K562 (cell line): ENCODE results near the gene SPI1. TPM values are rescaled to one million over a fixed set of nuclear protein-coding genes. Genes with fewer than 3 reads are reported as not detected.
A peak's percentile ranks its signal among the peaks of the same experiment; 100 is the strongest.

Experiments used
- AFF1 ChIP-seq, 2 experiments: fragments of 450-650 bp; IDR thresholded peaks; 2 replicates each; pipeline ENCODE4 v1.6.1; 2018; ENCODE audit warnings: mild to moderate bottlenecking in 2 of 2, low read depth in 1 of 2; ENCODE audit not compliant: partially characterized antibody in 2 of 2
- ARHGAP35 ChIP-seq: fragments of 450-650 bp; IDR thresholded peaks from 2 replicates; pipeline ENCODE4 v1.6.1; 2018; ENCODE audit not compliant: partially characterized antibody
- ATF2 ChIP-seq: sonication (generic); formaldehyde crosslinking; IDR thresholded peaks from 2 replicates; pipeline ENCODE4 v1.8.1; 2022; ENCODE audit warnings: missing genetic modification reagents
- BRD4 ChIP-seq: fragments of 200-600 bp; sonication (generic); IDR thresholded peaks from 2 replicates; pipeline ENCODE4 v1.6.1; 2017; ENCODE audit warnings: inconsistent platforms
- CBX1 ChIP-seq: sonication (generic); IDR thresholded peaks from 2 replicates; pipeline ENCODE4 v1.6.1; 2016; ENCODE audit warnings: antibody characterized with exemption, low read depth, mild to moderate bottlenecking
- CREM ChIP-seq: IDR thresholded peaks from 2 replicates; pipeline ENCODE4 v1.6.1; 2014; ENCODE audit warnings: antibody characterized with exemption, low read depth
- DACH1 ChIP-seq: fragments of 450-650 bp; IDR thresholded peaks from 2 replicates; pipeline ENCODE4 v1.6.1; 2018; ENCODE audit not compliant: partially characterized antibody
- EP400 ChIP-seq: fragments of 450-650 bp; IDR thresholded peaks from 2 replicates; pipeline ENCODE4 v1.6.1; 2017; ENCODE audit warnings: antibody characterized with exemption, mild to moderate bottlenecking, moderate library complexity
- GTF2E2 ChIP-seq: fragments of 200-800 bp; sonication (Bioruptor generic); IDR thresholded peaks from 2 replicates; pipeline ENCODE4 v1.6.1; 2016; ENCODE audit warnings: missing genetic modification characterization, missing compliant biosample characterization
- KDM4B ChIP-seq, 2 experiments: fragments of 450-650 bp in 1 of 2; sonication (generic) in 1 of 2; IDR thresholded peaks; 2 replicates each; pipeline ENCODE4 v1.6.1; 2016 to 2017; ENCODE audit warnings: borderline replicate concordance in 2 of 2, antibody characterized with exemption in 1 of 2, low read depth in 1 of 2, mild to moderate bottlenecking in 1 of 2
- PTBP1 ChIP-seq: fragments of 200-400 bp; formaldehyde crosslinking; IDR thresholded peaks from 2 replicates; pipeline ENCODE4 v1.6.1; 2017; ENCODE audit warnings: low read depth, low read length
- RCOR1 ChIP-seq, 2 experiments: IDR thresholded peaks; 2 replicates each; pipeline ENCODE4 v1.6.1; 2012; ENCODE audit warnings: low read depth in 2 of 2, low read length in 2 of 2, borderline replicate concordance in 1 of 2, improper control_type of control experiment in 1 of 2
- RUNX1 ChIP-seq: sonication (generic); IDR thresholded peaks from 2 replicates; pipeline ENCODE4 v1.6.1; 2016; ENCODE audit warnings: antibody characterized with exemption, low read depth
- SIN3B ChIP-seq: fragments of 450-650 bp; IDR thresholded peaks from 2 replicates; pipeline ENCODE4 v1.6.1; 2017; ENCODE audit warnings: low read depth, mild to moderate bottlenecking, moderate library complexity
- SUPT5H ChIP-seq: fragments of 450-650 bp; IDR thresholded peaks from 2 replicates; pipeline ENCODE4 v1.6.1; 2016
- TEAD4 ChIP-seq, 2 experiments: sonication (generic) in 1 of 2; formaldehyde crosslinking in 1 of 2; IDR thresholded peaks; 2 replicates each; pipeline versions ENCODE4 v1.6.1 to v1.8.0; 2012 to 2022; ENCODE audit warnings: borderline replicate concordance in 1 of 2, inconsistent platforms in 1 of 2, low read length in 1 of 2, mild to moderate bottlenecking in 1 of 2, missing genetic modification reagents in 1 of 2
- ZBTB9 ChIP-seq: fragments of 450-650 bp; formaldehyde crosslinking; IDR thresholded peaks from 2 replicates; pipeline ENCODE4 v1.4.0; 2020; ENCODE audit warnings: mild to moderate bottlenecking, moderate library complexity
- ZNF239 ChIP-seq: fragments of 250-450 bp; sonication (Bioruptor Pico); IDR thresholded peaks from 2 replicates; pipeline ENCODE4 v1.4.0; 2020; ENCODE audit warnings: mild to moderate bottlenecking
- ZNF280A ChIP-seq: fragments of 450-650 bp; IDR thresholded peaks from 2 replicates; pipeline ENCODE4 v1.6.1; 2018; ENCODE audit warnings: mild to moderate bottlenecking, low read depth; ENCODE audit not compliant: partially characterized antibody
- polyA plus RNA-seq, 8 experiments: library from polyadenylated mRNA; depleted of rRNA in 4 of 8; stranded (reverse) in 5 of 8; unstranded in 3 of 8; fragments of >200 nt; fragmentation: Nextera tagmentation in 2 of 8; fragmentation: Illumina TruSeq in 1 of 8; extraction: Ambion mirVana in 2 of 8; extraction: Trizol in 1 of 8; gene quantifications; 2 replicates each; pipeline versions ENCODE4 v1.2.1 to v1.2.3, GENCODE V29; 2011 to 2014; ENCODE audit warnings: inconsistent platforms in 1 of 8, missing spikeins in 1 of 8
- total RNA-seq, 7 experiments: library from RNA; depleted of rRNA in 6 of 7; stranded (reverse); fragments of >200 nt in 6 of 7; fragmentation: Illumina TruSeq in 2 of 7; extraction: Trizol in 2 of 7; gene quantifications; 2 replicates each; pipeline versions ENCODE4 v1.2.1 to v1.2.3, GENCODE V29; 2011 to 2021; ENCODE audit warnings: low replicate concordance in 1 of 7

The SPI1 gene
- total and polyA plus RNA-seq, 9 of the 15 experiments (the other 6 are each of a cell fraction or from before 2014, with no cell fraction given): 0.10 to 33.7 (median 10.3) TPM

- TF ChIP-seq KDM4B (IDR thresholded peaks at IDR 0.05; ENCODE audit: borderline replicate concordance in 2 of 2, low read depth in 1 of 2) (no peak), EP400 (no peak), BRD4 (peak; percentile 3; the same call in 1 of the 2 replicates), ATF2 (CRISPR knock-in tag) (no peak), SIN3B (no peak), RCOR1 (IDR thresholded peaks at IDR 0.05; ENCODE audit: borderline replicate concordance in 1 of 2, low read depth in 2 of 2, low read length in 2 of 2) (peak; percentile 35 to 63; a peak in 2 of 4 replicates), CBX1 (no peak), ZNF280A (no peak), DACH1 (peak; percentile 19), ZNF239 (CRISPR knock-in tag) (no peak), RUNX1 (no peak), ARHGAP35 (peak; percentile 19), GTF2E2 (tag) (no peak), TEAD4 (IDR thresholded peaks at IDR 0.05; ENCODE audit: low read length) (peak; percentile 50; the same call in 1 of the 2 replicates), TEAD4 (CRISPR knock-in tag; IDR thresholded peaks at IDR 0.05; ENCODE audit: borderline replicate concordance) (no peak), ZBTB9 (CRISPR knock-in tag) (peak; percentile 17; the same call in 1 of the 2 replicates), CREM (peak; percentile 21; the same call in 1 of the 2 replicates), PTBP1 (peak; percentile 78; the same call in 1 of the 2 replicates), AFF1 (IDR thresholded peaks at IDR 0.05; ENCODE audit: low read depth in 1 of 2, partially characterized antibody in 2 of 2) (no peak), SUPT5H (peak; percentile 32; the same call in 1 of the 2 replicates)
Measured at GRCh38 chr11:47399860-47400767, 21.8 kb upstream of the SPI1 start (continued).
